ENCODE results near the gene SPRTN.

DNA sequence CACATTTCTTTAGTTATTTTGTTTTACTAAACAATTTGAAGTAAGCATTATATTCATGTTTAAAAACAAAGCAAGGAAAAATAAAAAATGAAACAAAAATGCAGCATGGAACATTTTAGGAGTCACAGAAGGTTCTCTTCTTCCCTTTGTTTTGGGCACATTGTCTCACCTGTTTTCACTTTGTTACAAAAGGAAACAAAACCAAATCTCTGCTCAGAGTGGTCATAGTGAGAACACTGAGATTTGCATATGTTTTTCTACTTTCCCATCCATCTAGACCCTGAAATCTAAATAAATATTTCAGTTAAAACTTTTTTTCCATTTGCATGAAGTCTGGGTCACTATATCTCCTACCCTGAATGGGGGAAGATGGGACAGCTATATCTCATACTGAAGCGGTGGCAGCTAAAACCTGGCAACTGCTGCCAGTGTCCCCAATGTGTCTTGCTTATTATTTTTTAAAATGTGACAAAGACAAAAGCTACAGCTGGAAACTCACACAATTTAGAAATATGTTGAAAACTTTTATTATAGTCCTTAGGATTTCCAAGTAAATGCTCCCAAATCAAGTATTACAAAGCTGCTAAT is 3.9 kb upstream of the SPRTN start:
- TF ChIP-seq, protein P1, sequence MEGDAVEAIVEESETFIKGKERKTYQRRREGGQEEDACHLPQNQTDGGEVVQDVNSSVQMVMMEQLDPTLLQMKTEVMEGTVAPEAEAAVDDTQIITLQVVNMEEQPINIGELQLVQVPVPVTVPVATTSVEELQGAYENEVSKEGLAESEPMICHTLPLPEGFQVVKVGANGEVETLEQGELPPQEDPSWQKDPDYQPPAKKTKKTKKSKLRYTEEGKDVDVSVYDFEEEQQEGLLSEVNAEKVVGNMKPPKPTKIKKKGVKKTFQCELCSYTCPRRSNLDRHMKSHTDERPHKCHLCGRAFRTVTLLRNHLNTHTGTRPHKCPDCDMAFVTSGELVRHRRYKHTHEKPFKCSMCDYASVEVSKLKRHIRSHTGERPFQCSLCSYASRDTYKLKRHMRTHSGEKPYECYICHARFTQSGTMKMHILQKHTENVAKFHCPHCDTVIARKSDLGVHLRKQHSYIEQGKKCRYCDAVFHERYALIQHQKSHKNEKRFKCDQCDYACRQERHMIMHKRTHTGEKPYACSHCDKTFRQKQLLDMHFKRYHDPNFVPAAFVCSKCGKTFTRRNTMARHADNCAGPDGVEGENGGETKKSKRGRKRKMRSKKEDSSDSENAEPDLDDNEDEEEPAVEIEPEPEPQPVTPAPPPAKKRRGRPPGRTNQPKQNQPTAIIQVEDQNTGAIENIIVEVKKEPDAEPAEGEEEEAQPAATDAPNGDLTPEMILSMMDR (IDR thresholded peaks at IDR 0.05) = no peak
- TF ChIP-seq POLR2A (IDR thresholded peaks at IDR 0.05) = no peak
